Measurements from ENCODE around the gene SLC6A2. TPM values are rescaled to one million over a fixed set of nuclear protein-coding genes. Genes with fewer than 3 reads are reported as not detected.
"Not testable (repeated sequence)": the region's sequence is repeated elsewhere in the genome, so short reads cannot be mapped to it uniquely, and the experiment has no call there.

SLC6A2 gene
- polyA plus RNA-seq, 1 donor: 2.1 TPM

DNA sequence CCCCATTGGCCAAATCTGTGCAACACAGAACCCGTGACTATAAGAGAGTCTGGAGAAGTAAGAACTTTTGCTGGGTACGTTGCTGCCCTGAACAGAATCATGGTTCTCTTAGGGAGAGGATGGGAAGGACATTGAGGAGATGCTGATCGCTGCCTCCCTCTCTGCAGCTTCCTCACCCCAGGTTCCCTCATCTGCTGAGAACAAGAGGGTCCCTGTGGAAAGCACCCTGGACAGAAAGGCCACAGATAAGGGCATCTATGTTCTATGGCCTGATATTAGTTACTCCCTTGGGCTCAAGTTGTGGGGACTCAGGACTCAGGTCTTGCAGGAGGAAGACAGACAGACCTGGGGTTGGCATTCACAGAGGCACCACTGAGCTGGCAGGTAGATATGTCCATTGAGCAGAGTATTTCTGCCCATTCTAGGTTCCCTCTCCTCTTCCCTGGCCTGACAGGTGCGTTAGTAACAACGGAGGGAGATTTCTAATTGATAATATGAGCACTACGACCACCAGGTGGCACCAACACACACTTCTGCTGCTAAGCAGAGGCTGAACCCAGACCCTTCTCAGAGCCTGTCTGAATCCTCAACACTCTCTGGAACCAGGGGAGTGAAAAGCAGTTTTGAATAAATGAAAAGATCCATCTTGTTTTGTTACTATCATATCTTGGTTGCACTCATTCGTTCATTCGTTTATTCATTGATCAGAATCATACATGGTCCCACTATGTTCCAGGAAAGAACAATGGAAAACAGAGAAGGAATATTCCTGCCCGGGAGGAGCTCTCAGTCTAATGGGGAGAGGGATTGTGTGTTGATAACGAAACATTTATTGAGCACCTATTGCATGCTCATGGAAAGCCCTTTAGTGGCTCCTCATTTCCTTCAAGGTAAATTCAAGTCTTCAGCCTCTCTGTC lies 56.4 kb downstream of the SLC6A2 start:
- DNase-seq (ENCODE audit: low read depth): peak; percentile 34

DNA sequence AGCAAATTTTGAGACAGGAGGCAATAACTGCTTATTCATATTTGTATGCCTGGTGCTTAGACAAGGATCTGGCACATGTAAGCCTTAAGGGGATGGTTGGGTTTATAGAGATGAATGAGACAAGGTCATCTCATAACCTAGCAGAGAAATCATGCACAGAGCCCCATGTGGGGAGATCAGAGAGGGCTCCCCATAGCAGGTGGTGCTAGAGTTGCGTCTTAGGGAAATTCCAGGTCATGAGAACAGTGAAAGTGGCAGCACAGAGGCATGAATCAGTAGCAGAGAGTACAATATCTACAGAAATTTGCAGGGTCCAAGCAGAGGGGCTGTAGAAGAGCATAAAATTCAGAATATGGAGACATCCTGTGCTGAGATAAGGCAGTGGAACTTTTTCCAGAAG lies 57.3 kb downstream of the SLC6A2 start:
- DNase-seq (ENCODE audit: low read depth): no peak

DNA sequence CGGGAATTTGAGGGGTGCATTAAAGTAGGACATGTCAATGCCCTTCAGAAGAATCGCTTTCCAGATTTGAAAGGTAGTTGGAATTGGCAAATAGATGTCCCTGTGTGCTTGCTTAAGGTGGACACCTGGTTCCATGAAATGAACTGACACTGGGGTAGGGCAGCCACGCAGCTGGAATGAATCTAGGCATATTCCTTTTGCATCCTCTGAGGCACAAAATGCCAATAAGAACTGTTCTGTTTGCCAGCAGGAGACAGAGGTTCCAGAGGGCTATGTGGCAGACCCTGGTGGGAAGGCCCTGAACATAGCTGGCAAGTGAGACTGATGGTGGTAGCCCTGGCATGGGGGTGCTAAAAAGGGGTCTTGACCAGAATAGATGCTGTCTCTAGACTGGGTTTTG lies 61.5 kb downstream of the SLC6A2 start:
- no peak for DNase-seq (ENCODE audit: low read depth)

DNA sequence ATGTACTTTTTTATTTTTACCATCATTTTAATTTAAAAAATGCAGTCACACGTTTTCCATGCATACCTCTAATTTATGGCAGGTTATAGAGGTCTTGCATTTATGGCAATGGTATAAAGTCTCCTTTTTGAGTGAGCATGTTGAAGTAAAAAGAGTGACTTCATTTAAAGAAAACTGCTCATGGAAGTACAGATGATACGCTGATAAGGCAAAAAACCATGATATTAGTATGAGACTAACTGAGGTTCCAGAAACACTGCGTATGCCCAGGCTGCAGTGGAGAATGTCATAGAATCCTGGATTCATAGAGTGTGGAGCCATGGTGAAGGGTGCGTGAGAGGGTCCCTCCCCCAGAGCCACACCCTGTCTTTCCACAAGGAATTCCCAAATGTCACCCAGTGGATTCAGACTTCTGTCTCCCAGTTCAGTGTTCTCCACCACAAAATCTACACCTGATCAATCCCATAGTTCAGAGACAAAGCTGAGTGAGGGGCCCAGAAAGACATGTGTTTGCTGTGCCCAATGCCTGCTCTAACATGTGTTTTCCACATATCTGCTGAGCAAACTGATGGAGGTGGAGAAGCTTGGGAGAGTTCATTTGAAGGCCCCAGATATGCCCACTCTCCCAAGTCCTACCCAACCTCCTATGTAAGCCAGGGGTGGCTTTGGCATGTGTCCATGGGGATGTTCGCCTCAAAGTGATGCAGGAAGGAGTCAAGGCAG lies 69.4 kb downstream of the SLC6A2 start:
- no peak for DNase-seq (ENCODE audit: low read depth)

DNA sequence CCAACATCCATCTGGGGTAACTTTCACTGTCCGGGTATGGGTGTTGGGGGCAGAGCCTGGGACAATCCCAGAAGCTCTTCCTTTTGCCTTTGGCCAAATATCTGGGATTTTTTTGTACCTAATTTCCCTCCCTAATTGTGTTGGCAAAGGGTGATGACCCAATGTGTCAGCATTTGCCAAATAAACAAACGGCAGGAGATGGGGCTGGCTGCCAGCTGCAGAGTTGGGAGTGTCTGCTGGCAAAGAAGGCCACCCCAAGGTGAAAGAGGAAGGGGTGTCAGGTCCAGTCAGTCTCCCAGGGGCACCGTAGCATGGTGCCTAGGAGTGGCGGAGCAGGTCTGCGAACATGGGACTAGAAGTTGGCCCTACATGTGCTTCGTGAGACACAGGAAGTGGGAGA lies 73.0 kb downstream of the SLC6A2 start:
- no peak for DNase-seq (ENCODE audit: low read depth)

DNA sequence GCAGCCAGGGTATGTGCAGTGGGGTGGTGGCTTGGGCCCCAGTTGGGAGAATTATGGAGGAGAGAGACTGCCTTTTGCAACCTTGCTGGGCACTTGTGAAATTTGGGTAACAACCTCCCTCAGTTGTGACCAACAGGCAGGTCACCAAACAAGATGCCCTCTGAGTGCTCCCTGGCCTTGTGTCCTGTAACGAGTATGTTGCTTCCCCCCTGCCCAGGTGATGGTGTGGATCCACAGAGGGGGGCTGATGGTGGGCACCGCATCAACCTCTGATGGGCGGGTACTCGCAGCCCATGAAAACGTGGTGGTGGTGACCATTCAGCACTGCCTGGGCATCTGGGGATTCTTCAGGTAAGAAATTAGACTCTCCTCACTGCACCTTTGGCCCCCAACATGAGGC lies 74.3 kb downstream of the SLC6A2 start:
- DNase-seq (ENCODE audit: low read depth): no peak

DNA sequence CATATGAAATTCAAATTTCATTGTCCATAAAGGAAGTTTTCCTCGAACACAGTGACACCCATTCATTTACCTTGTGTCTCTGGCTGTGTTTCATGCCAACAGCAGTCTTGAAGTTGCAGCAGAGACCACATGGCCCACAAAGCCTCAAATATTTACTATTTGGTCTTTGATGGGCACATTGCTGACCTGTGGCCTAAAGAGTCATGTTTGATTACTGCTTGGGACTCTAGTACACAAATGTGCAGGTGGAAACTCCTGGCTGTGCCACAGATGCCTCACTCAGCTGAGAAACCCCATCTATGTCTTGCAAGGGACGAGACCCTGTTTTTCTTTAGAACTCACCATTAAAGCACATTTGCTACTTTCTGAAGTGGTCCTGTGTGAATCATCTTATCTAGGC lies 76.7 kb downstream of the SLC6A2 start:
- no peak for DNase-seq (ENCODE audit: low read depth)

DNA sequence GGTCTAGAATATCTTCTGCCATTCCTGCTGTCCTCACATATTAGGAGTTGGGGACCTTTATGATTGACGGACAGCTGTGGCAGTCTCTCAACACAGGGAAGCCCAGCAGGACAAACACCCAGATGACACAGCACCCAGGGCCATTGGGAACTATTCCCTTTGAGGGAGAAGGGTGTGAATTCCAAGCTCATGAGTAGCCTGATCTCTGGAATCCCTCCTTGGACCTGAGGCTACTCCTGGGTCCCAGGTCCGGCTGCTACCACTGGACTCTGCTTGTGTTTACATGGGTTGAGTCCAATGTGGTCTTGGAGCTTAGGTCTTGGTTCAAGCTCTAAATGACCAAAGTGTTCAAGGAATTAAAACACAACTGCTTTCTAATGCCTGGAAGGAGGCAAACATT lies 78.9 kb downstream of the SLC6A2 start:
- no peak for DNase-seq (ENCODE audit: low read depth)

DNA sequence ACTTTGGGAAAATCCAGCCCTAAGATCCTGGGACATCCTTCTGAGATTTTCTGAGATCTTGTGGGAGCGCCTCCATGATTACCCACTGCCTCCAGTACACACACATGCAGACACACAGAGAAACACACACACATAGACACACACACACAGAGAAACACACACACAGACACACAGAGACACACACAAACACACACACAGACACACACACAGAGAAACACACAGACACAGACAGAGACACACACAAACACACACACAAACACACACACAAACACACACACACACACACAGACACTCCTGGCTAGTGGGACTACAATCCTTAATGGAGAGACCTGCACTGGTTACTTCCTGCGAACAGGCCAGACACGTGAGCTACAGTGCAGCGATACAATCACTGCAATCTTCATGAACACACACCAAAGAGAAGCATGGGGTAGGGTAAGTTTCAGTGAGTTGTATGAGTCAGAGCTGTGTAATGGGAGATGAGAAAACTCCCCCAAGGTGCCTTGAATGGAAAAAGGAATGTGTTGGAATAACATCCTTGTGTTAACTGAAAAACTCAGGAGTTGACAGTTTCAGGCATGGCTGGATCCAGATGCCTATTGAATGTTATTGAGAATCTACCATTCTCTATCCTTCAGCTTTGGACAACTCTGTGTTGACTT lies 79.5 kb downstream of the SLC6A2 start:
- DNase-seq (ENCODE audit: low read depth): no peak

DNA sequence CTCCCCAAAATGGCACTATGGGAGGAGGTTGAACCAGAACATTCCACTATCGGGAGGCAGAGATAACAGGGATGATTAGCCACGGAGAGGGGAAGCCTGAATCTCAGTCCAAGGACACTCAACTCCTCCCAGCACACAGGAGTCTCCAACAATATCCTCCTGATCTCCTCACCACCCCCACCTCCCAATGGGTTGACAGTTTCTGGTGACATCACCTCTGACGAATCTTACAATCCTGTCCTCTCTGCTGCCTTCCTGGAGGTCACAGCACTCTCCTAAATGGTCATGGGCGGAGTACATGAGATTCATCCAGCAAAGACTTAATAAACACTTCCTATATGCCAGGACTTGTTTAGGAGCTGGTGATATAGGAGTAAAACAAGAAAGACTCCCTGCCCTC lies 80.9 kb downstream of the SLC6A2 start:
- DNase-seq (ENCODE audit: low read depth): no peak

DNA sequence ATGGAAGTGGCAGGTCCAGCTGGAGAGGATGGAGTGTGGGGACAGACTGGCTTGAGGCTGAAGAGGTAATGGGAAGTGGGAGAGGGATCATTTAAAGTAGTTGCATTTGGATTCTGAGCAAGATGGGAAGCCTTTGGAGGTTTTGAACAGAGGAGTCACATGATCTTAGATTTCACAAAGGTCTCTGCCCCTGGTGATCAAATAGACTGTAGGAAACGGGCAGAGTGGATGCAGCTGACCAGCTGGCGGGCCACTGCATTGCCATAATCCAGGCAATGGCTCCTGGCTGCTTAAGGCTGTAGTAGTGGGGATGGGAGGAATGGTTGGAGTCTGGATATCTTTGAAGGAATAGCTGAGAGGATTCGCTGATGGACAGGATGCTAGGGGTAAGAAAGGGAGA lies 81.5 kb downstream of the SLC6A2 start:
- no peak for DNase-seq (ENCODE audit: low read depth)

DNA sequence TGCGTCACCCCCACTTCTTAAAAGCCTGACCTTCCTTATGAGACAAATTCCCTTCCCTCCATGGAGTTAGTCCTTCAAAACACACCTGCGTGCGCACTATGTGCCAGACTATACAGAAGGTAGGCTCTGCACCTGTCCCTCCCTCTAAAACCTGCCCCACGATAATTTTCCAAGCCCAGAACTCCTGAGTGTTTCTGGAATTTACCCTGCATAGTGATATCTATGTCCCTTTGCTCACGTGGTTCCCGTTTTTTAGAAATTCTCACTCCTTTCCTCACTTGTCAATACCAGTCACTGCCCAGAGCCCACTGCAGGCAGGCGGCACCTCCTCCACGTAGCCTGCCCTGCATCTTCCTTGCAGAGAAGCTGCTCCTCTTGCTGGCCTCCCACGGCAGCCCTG lies 82.2 kb downstream of the SLC6A2 start:
- DNase-seq (ENCODE audit: low read depth): no peak

DNA sequence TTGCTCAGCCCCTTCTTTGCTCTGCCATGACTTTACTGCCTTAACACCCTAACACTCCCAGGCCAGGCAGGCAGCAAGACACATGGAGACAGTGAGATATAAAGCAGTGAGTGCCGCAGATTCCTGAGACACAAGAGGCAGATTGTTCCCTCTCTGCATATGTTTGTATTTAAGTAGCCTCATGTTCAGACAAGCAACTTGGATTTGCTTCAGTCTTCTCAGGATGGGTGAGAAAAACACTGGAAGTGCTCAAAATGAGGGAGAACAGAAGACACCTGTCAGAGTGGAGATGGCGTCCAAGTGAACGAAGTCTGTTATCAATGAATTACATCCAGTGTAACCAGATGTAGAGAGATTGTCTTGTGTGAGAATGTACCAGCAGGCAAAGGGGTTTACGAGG lies 90.3 kb downstream of the SLC6A2 start:
- no peak for DNase-seq (ENCODE audit: low read depth)

DNA sequence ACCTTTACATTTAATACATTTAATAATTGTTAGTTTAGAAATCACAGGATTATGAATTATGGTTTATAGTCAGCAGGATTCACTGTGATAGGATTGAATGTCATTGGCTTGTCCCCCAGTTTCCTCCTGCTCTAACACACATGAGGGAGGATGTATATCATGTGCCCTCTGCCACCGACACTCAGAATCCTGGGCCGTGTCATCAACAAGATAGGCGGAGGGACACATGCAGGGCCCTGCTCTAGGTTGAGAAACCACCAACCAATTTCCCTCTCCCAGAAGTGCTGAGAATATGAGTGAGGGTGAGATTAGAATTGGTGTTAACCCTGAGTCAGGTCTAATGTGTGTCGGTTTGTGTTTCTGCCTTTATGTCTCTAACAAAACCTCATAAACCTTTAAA lies 92.0 kb downstream of the SLC6A2 start:
- no peak for DNase-seq (ENCODE audit: low read depth)

DNA sequence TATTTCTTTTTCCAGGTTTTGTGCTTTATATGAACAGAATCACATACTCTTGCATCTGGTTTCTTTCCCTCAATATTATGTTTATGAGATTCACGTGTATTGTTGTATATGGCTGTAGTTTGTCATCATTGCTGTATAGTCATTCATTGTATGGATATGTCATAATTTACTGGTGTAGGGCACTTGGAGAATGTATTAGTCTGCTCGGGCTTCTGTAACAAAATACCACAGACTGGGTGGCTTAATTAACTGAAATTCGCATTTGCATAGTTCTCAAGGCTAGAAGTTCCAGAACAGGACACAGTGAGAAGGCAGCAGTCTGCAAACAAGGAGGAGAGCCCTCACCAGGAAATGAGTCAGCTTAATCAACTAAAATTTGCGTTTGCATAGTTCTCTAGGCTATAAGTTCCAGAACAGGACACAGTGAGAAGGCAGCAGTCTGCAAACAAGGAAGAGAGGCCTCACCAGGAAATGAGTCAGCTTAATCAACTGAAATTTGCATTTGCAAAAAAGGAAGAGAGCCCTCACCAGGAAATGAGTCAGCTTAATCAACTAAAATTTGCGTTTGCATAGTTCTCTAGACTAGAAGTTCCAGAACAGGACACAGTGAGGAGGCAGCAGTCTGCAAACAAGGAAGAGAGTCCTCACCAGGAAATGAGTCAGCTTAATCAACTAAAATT lies 96.8 kb downstream of the SLC6A2 start:
- DNase-seq (ENCODE audit: low read depth): not testable (repeated sequence)

DNA sequence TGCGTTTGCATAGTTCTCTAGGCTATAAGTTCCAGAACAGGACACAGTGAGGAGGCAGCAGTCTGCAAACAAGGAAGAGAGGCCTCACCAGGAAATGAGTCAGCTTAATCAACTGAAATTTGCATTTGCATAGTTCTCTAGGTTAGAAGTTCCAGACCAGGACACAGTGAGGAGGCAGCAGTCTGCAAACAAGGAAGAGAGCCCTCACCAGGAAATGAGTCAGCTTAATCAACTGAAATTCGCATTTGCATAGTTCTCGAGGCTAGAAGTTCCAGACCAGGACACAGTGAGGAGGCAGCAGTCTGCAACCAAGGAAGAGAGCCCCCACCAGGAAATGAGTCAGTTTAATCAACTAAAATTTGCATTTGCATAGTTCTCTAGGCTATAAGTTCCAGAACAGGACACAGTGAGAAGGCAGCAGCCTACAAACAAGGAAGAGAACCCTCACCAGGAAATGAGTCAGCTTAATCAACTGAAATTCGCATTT lies 97.4 kb downstream of the SLC6A2 start:
- not testable (repeated sequence) for DNase-seq (ENCODE audit: low read depth)

Other genes starting within 250 kb of the SLC6A2 start
- 440 TPM for gene MMP2, start 176.8 kb upstream of the SLC6A2 start, polyA plus RNA-seq (ENCODE audit: insufficient read length)
- gene LPCAT2, start 146.9 kb upstream of the SLC6A2 start, polyA plus RNA-seq (ENCODE audit: insufficient read length): 21.8 TPM
- gene CAPNS2, start 89.3 kb upstream of the SLC6A2 start, polyA plus RNA-seq (ENCODE audit: insufficient read length): 0.18 TPM
- 0.34 TPM for gene CES1, start 177.1 kb downstream of the SLC6A2 start, polyA plus RNA-seq (ENCODE audit: insufficient read length)
- gene CES5A, start 219.4 kb downstream of the SLC6A2 start, polyA plus RNA-seq (ENCODE audit: insufficient read length): not detected

Data from forelimb muscle (tissue), 1 donor.